ENCODE measurements around the gene MAGEB17. TPM values are rescaled to one million over a fixed set of nuclear protein-coding genes. Genes with fewer than 3 reads are reported as not detected.

MAGEB17 gene
- total and polyA plus RNA-seq, 9 of the 15 experiments (the other 6 are each of a cell fraction or from before 2014, with no cell fraction given) = 0.07 to 0.45 (median 0.14) TPM; not detected in 1

DNA sequence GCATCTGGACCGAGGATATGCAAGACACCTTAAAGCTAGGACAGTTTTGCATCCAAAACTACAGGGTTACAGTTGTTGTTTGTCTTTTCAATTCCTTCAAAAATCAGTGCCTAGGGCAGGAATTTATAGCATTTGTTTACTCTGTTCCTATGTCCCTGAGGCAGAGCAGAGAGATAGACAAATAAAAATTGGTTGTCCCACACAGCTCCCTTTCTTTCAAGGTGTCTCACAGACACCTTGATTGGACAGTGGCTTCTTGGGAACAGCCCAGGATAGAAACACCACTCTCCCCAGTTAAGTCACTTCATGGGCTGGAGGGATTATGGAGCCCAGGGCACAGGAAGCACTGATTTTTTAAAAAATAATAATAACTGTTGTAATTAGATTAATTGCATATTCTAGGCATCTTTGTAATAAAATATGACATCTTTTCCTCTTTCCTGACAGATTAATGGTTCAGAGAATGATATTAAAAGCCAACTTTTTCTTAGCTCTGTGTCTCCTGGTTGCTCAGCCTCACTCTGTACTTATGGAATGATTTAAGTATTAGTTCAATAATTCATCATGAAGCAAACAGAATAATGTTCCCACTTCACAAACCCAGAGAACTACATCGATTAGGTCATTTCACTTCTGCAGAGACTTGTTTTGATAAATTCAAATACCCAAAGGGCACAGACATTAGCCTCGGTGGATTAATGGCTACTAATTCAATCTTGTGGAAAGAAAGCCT, 8.2 kb downstream of the MAGEB17 start:
- Histone ChIP-seq H3K27me3 (ENCODE audit: control insufficient read depth in 2 of 2, insufficient read depth in 2 of 2, low read length in 2 of 2) (no peaks in the 10 kb centered on the region), H3K9me1 (ENCODE audit: control insufficient read depth, insufficient read depth, low read length) (no peaks in the 10 kb centered on the region), H3K4me3 (no peak overlapping the region), H3K4me1 (replicated peaks in 1 of 2; ENCODE audit: control insufficient read depth in 2 of 2, insufficient read depth in 2 of 2, low read length in 2 of 2) (no peaks in the 10 kb centered on the region), H3K4me2 (ENCODE audit: insufficient read depth, low read length) (no peak overlapping the region), H4K20me1 (replicated peaks; ENCODE audit: control insufficient read depth, insufficient read depth, low read length) (no peaks in the 10 kb centered on the region), H2AFZ (ENCODE audit: low read depth, low read length) (no peak overlapping the region), H3K9me3 (replicated peaks; ENCODE audit: control insufficient read depth, insufficient read depth, low read depth, low read length) (no peaks in the 10 kb centered on the region), H3K79me2 (ENCODE audit: control insufficient read depth, insufficient read depth, low read length) (no peaks in the 10 kb centered on the region), H3K27ac (ENCODE audit: extremely low read depth, low read depth, low read length) (no peak overlapping the region), H3K9ac (ENCODE audit: insufficient read depth in 1 of 2, low read depth in 2 of 2, low read length in 2 of 2) (no peak overlapping the region), H3K36me3 (ENCODE audit: control insufficient read depth, insufficient read depth, low read length) (no peaks in the 10 kb centered on the region)
- DNase-seq (ENCODE audit: extremely low read depth in 1 of 4, low spot score in 3 of 4) (no peak), FAIRE-seq (no peak), ATAC-seq (no peak)
- POLR2A ChIA-PET = no interaction called here
- no TSS peak for BruUV-seq (replicated peaks)
- 3% methylated on average over 3 of the region's 3 CpGs for WGBS (ENCODE audit: insufficient coverage, low coverage, missing lambda C conversion rate)
- intact Hi-C loops (cut with micrococcal nuclease) (no loop called here), in situ Hi-C loops (cut with MboI) (no loop called here)
- CTCF ChIA-PET (ENCODE audit: low intra/inter-chr PET ratio) = no interaction called here
- TF ChIP-seq ZNF586 (CRISPR knock-in tag; conservative IDR thresholded peaks at IDR 0.05) (no peak), TRIM24 (IDR thresholded peaks at IDR 0.05) (no peak), TCF7 (IDR thresholded peaks at IDR 0.05; ENCODE audit: borderline replicate concordance) (no peak), RFX5 (IDR thresholded peaks at IDR 0.05; ENCODE audit: low read depth, low read length) (no peak), HDAC1 (IDR thresholded peaks at IDR 0.05) (no peak), ZNF134 (CRISPR knock-in tag; conservative IDR thresholded peaks at IDR 0.05) (no peak), HSF4 (CRISPR knock-in tag; IDR thresholded peaks at IDR 0.05; ENCODE audit: borderline replicate concordance) (no peak)
- TF ChIP-seq, protein P1, sequence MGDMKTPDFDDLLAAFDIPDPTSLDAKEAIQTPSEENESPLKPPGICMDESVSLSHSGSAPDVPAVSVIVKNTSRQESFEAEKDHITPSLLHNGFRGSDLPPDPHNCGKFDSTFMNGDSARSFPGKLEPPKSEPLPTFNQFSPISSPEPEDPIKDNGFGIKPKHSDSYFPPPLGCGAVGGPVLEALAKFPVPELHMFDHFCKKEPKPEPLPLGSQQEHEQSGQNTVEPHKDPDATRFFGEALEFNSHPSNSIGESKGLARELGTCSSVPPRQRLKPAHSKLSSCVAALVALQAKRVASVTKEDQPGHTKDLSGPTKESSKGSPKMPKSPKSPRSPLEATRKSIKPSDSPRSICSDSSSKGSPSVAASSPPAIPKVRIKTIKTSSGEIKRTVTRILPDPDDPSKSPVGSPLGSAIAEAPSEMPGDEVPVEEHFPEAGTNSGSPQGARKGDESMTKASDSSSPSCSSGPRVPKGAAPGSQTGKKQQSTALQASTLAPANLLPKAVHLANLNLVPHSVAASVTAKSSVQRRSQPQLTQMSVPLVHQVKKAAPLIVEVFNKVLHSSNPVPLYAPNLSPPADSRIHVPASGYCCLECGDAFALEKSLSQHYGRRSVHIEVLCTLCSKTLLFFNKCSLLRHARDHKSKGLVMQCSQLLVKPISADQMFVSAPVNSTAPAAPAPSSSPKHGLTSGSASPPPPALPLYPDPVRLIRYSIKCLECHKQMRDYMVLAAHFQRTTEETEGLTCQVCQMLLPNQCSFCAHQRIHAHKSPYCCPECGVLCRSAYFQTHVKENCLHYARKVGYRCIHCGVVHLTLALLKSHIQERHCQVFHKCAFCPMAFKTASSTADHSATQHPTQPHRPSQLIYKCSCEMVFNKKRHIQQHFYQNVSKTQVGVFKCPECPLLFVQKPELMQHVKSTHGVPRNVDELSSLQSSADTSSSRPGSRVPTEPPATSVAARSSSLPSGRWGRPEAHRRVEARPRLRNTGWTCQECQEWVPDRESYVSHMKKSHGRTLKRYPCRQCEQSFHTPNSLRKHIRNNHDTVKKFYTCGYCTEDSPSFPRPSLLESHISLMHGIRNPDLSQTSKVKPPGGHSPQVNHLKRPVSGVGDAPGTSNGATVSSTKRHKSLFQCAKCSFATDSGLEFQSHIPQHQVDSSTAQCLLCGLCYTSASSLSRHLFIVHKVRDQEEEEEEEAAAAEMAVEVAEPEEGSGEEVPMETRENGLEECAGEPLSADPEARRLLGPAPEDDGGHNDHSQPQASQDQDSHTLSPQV (IDR thresholded peaks at IDR 0.05) = no peak
- TF ChIP-seq, protein P2, sequence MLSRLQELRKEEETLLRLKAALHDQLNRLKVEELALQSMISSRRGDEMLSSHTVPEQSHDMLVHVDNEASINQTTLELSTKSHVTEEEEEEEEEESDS (CRISPR knock-in tag; IDR thresholded peaks at IDR 0.05) = no peak
- TF ChIP-seq, protein P3, sequence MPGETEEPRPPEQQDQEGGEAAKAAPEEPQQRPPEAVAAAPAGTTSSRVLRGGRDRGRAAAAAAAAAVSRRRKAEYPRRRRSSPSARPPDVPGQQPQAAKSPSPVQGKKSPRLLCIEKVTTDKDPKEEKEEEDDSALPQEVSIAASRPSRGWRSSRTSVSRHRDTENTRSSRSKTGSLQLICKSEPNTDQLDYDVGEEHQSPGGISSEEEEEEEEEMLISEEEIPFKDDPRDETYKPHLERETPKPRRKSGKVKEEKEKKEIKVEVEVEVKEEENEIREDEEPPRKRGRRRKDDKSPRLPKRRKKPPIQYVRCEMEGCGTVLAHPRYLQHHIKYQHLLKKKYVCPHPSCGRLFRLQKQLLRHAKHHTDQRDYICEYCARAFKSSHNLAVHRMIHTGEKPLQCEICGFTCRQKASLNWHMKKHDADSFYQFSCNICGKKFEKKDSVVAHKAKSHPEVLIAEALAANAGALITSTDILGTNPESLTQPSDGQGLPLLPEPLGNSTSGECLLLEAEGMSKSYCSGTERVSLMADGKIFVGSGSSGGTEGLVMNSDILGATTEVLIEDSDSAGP (CRISPR knock-in tag; IDR thresholded peaks at IDR 0.05) = no peak
- TF ChIP-seq, protein P4, sequence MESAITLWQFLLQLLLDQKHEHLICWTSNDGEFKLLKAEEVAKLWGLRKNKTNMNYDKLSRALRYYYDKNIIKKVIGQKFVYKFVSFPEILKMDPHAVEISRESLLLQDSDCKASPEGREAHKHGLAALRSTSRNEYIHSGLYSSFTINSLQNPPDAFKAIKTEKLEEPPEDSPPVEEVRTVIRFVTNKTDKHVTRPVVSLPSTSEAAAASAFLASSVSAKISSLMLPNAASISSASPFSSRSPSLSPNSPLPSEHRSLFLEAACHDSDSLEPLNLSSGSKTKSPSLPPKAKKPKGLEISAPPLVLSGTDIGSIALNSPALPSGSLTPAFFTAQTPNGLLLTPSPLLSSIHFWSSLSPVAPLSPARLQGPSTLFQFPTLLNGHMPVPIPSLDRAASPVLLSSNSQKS (CRISPR knock-in tag; IDR thresholded peaks at IDR 0.05) = no peak
- TF ChIP-seq, protein P5, sequence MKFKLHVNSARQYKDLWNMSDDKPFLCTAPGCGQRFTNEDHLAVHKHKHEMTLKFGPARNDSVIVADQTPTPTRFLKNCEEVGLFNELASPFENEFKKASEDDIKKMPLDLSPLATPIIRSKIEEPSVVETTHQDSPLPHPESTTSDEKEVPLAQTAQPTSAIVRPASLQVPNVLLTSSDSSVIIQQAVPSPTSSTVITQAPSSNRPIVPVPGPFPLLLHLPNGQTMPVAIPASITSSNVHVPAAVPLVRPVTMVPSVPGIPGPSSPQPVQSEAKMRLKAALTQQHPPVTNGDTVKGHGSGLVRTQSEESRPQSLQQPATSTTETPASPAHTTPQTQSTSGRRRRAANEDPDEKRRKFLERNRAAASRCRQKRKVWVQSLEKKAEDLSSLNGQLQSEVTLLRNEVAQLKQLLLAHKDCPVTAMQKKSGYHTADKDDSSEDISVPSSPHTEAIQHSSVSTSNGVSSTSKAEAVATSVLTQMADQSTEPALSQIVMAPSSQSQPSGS (CRISPR knock-in tag; IDR thresholded peaks at IDR 0.05) = no peak

Data from K562 (cell line).